ENCODE data around the gene RHOU.

Gene RHOU

DNA sequence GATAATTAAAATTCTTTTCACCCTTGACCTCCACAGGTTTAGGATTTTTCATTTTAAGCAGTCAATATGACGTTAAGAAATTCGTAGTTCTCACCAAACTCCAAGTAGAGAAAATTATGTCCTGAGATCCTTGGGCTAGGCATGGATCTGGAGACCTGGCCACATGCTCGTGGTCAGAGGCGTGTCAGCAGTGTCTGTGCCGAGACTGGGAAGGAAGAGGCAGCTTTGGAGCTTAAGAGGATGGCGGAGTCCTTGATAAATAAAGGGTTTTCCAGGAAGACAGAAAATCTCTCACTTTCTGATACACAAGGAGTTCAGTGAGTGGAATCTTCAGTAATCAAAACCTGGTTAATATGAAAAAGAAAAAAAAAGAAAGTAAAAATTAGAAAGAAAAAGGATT, 17.0 kb downstream of the RHOU start:
- TF ChIP-seq, protein P1, sequence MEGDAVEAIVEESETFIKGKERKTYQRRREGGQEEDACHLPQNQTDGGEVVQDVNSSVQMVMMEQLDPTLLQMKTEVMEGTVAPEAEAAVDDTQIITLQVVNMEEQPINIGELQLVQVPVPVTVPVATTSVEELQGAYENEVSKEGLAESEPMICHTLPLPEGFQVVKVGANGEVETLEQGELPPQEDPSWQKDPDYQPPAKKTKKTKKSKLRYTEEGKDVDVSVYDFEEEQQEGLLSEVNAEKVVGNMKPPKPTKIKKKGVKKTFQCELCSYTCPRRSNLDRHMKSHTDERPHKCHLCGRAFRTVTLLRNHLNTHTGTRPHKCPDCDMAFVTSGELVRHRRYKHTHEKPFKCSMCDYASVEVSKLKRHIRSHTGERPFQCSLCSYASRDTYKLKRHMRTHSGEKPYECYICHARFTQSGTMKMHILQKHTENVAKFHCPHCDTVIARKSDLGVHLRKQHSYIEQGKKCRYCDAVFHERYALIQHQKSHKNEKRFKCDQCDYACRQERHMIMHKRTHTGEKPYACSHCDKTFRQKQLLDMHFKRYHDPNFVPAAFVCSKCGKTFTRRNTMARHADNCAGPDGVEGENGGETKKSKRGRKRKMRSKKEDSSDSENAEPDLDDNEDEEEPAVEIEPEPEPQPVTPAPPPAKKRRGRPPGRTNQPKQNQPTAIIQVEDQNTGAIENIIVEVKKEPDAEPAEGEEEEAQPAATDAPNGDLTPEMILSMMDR (IDR thresholded peaks at IDR 0.05; ENCODE audit: borderline replicate concordance, insufficient read depth, low read depth, low read length), result no peak
- H3K4me3 ChIP-seq (ENCODE audit: low read depth, low read length), result no peak overlapping the region

DNA sequence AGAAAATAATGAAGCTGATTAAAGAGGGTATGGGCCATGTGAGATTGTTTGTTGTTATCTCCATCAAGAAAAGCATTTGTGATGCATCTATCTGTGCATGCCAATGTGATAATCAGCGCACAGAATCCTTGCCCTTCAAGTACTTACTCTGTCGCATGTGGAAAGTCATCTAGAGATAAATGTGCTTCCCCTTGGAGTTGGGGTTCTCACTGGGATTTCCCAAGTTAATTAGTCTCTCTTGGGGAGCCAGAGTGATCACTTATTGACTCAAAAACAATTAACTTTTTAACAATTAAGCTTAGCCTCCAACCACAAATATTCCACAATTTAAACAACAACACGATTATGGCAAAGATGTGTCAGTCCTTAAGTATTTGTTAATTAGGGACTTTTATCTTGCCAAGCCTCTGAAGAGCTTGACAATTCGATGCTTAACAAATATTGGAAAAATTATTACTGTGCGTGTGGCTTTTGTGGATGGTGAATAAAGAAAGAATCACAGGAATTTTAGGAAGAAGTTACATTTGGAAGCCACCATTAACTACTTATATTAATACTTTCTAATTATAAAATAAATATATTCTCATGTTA, 17.5 kb downstream of the RHOU start:
- TF ChIP-seq, protein P1 (IDR thresholded peaks at IDR 0.05; ENCODE audit: borderline replicate concordance, insufficient read depth, low read depth, low read length), result no peak

DNA sequence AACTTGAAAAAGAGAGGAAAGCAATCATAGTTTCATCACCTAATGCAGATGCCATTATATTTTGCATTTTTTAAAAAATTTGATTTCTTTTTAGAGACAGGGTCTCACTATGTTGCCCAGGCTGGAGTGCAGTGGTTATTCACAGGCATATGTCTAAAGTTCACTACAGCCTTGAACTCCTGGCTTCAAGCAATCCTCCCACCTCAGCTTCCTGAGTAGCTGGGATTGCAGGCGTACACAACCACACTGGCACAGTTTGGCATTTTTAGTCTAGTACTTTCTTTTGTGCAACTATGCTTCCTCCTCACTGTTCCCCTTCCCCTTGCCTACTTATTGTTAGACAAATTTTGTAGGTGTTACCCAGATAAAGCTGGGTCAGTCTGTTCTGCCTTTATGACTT, 18.0 kb downstream of the RHOU start:
- TF ChIP-seq, protein P1 (IDR thresholded peaks at IDR 0.05; ENCODE audit: borderline replicate concordance, insufficient read depth, low read depth, low read length), result no peak
- H3K4me3 ChIP-seq (ENCODE audit: low read depth, low read length), result no peak overlapping the region

More for the DNA sequence above, 17.5 kb downstream of the RHOU start:
- H3K4me3 ChIP-seq (ENCODE audit: low read depth, low read length), result no peak overlapping the region

DNA sequence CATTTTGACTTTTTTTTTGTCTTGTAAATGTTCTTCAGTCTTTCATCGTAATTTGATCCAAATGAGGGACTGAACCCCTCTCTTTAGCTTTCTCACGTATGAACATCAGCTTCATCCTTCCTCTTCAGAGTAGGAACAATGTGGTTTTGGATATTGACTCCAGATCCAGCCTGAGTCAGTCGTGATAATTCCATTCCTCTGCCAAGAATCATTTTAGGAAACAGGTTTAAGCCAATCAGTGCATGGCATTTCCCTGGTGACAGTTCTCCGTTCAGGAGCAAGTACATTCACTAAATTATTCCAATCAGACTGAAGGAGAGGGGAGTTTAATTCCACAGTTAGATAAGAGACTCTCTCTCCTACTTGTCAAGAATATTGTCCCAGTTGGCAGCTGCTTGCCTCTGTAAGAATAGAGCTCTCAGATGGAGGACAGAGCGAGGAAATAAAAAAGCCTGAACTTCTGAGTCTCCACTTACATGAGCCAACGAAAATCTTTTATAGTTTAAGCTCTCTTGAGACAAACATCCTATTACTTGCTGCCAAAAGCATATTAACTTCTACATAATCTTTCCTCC, 18.6 kb downstream of the RHOU start:
- H3K4me3 ChIP-seq (ENCODE audit: low read depth, low read length), result no peak overlapping the region
- TF ChIP-seq, protein P1 (IDR thresholded peaks at IDR 0.05; ENCODE audit: borderline replicate concordance, insufficient read depth, low read depth, low read length), result no peak

DNA sequence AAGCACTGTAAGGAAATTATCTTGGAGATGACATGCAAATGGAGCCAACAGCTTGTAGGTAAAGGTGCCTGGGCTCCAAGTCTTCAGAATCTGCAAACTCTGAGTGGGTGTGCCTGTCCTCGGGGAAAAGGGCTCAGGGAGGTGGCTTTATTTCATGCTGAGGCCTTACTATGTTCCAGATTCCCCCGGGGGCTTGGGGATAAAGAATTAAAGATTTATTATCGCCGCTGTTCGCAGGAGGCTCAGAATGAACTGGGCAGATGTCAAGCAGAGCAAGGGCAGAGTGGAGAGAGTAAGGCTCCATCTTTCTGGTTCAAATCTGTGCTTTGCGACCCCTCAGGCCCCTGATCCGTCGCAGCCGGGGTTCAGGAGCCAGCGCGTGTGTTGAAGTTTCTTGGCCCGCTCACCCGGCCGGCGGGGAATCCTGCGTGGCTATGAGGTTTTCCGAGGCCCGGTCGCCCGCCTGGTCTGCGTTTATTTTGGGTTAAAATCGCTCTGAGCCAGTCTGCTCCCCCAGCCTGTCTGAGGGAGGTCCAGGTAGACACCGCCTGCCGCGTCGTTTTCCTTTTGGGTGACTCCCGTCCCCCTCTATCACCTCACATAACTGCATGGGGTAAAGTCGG, 19.5 kb downstream of the RHOU start:
- TF ChIP-seq, protein P1 (IDR thresholded peaks at IDR 0.05; ENCODE audit: borderline replicate concordance, insufficient read depth, low read depth, low read length), result no peak
- H3K4me3 ChIP-seq (ENCODE audit: low read depth, low read length), result no peak overlapping the region

DNA sequence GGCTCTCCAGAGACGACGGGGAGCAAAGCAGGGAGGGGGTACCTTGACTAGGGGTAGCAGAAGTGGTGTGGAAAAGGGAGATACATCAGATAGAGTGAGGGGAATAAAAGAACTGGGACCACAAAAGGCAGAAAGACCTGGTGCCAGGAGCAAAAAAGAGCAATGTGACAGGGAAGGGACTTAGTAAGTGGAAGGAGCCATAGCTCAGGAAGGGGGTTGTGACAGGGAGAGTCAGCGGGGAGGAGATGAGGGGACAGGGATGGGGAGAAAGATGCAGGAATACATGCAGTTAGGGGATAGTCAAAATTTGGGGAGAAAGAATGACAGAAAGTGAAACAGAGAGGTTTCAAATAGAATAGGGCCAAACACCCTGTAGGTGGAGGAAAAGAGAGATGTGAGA, 20.5 kb downstream of the RHOU start:
- TF ChIP-seq, protein P1 (IDR thresholded peaks at IDR 0.05; ENCODE audit: borderline replicate concordance, insufficient read depth, low read depth, low read length), result no peak
- H3K4me3 ChIP-seq (ENCODE audit: low read depth, low read length), result no peak overlapping the region

DNA sequence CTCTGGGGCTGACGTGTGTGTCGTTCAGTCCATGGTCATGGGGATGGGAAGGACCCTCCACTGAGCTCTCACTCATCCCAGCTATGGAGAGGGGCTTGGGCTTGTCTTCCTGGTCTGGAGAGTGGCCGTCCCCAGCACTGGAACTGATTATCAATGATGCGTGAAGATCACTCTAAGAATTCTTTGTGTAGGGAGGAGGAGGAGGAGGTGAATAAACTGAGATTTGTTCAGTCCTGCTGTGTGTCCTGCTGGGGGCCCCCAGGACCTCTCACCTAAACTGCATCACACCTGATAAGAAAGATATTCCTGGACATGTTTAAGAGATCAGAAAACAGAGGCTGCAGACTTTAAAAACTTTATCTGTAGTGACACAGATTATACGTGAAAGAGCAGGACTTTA, 21.2 kb downstream of the RHOU start:
- TF ChIP-seq, protein P1 (IDR thresholded peaks at IDR 0.05; ENCODE audit: borderline replicate concordance, insufficient read depth, low read depth, low read length), result no peak
- H3K4me3 ChIP-seq (ENCODE audit: low read depth, low read length), result no peak overlapping the region
